Activated CD4-positive, CD25-positive, alpha-beta regulatory T cell treated with anti-CD3 and anti-CD28 coated beads, Interleukin-2, amount 50 U/mL, for 24 hours (primary cell): ENCODE results near the gene SCYGR7.
A peak's percentile ranks its signal among the peaks of the same experiment; 100 is the strongest.

Source experiments
- ATAC-seq, 2 donors: fragments of 150-1000 bp; cut with Tn5 transposase; one replicate each; pipeline ENCODE4 v1.10.0; 2021; ENCODE audit warnings: mild to moderate bottlenecking in 1 of 2, moderate library complexity in 1 of 2

SCYGR7 gene

DNA sequence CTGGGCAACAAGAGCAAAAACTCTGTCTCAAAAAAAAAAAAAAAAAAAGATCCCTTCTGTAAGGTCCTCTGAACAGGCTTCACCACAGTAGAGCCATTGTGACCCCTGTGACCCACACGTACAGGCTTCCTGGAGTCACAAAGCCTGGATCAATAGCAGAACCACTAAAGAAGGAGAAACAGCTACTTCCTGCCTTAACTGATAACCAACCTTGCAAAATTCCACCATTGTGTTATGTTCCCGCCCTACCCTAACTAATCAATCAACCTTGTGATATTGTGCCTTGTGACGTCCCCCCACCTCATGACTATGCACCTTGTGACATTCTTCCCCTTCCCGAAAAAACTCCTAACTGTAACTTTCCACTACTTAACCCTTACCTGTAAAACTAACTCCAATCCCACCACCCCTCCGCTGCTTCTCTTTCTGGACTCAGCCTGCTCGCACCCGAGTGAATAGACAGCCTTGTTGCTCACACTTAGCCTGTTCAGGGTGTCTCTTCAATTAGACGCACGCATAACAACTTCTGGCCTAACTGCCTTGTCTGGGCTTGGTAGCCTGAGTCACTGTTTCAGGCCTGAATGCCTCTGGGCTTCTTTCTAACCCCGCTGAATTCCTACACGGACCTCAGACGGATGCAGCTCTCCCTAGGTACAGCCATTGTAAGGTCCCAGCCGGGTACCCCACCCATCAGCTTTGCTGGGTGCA, 31.4 kb downstream of the SCYGR7 start:
- ATAC-seq, result no peak

DNA sequence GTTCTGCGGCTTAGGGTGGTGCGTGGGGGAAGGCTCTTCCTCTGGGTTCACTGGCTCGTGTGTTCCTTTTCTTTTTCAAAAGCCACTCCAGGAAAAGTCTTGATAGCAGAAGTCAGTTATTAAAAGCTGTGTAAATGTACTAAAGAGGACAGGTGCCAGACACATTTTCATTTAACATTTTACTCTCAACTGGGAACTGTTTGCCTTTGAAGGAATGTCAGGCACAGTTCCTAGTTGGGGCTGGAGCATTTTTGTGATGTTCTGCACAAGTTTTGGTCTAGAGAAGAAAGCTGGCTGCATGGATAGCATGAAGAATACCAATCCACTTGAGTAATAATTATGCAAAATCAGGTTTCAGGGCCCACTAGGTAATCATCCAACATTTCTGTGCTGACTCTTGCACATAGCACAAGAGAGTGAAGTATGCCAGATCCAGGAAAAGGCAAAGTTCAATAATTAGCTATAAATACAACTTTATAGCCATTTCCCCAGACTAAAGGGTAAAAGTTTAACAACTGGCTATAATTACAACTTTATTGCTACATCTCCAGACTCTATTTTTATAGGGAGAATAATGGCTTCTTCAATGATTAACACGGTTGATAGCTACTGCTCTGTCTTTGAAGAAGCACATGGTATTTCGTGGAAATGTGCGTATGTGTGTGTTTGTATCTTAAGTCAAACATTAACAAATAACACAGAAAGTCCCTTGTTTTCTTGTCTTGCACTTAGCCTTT, 33.8 kb downstream of the SCYGR7 start:
- ATAC-seq, result no peak

DNA sequence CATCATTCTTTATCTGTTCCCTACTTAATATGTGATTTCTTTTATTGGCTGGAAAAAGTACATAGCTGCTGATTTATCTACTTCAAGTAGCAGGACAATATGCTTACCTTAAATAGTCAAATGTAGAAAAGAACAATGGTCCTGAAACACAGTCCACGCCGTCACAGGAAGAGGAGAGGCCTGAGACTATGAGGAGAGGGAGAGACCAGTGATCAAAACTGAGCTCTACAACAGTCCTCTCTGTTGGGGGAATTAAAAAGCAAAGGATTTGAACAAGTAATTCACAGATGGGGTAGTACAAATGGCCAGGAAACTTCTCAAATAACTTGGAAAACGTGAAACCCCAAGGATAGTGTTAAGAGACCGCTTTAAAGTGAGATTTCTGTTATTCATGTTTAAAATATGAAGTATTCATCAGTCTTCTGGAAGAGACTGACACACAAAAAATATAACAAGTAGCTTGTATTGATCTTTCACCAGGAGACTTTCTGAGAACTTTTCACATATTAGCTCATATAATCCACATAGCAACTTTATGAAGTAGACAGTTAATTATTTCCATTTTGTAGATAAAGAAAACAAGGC, 37.7 kb downstream of the SCYGR7 start:
- no peak for ATAC-seq

GRCh38 chr2:227766373-227766883, 38.3 kb downstream of the SCYGR7 start:
- peak; percentile 58 to 66 for ATAC-seq

- ATAC-seq, result no peak
Observed at GRCh38 chr2:227767830-227768229, 39.7 kb downstream of the SCYGR7 start.

DNA sequence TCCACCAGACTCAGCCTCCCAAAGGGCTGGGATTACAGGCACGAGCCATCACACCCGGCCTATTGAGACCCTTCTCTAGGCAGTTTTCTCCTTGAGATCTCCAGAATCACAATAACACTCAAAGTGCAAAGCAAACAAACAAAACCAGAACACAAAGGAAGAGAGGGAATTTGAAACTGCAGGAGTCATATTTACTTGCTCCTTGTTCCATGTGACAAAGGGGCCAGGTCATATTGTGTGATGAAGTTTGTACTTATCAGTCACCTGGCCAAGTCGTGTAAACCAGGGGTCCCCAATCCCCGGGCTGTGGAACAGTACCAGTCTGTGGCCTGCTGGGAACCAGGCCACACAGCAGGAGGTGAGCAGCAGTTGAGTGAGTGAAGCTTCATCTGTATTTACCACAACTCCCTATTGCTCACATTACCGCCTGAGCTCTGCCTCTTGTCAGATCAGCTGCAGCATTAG, 44.1 kb downstream of the SCYGR7 start:
- no peak for ATAC-seq

DNA sequence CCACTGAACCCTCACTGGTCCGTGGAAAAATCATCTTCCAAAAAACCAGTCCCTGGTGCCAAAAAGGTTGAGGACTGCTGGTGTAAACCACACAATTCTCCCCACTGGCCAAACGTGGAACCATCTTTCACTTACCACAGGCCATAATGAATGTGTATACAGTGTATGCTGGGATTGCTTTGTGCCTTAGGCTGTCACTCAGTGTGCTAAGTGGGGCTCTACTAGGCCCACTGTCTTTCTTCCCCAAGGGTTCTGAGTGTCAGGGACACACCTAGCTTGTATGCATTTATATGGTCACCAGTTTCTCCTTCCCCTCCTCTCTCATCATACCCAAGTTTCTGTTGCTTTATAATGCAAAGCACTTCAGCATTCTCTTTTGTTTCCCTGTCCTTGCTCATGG, 44.8 kb downstream of the SCYGR7 start:
- ATAC-seq, result no peak

DNA sequence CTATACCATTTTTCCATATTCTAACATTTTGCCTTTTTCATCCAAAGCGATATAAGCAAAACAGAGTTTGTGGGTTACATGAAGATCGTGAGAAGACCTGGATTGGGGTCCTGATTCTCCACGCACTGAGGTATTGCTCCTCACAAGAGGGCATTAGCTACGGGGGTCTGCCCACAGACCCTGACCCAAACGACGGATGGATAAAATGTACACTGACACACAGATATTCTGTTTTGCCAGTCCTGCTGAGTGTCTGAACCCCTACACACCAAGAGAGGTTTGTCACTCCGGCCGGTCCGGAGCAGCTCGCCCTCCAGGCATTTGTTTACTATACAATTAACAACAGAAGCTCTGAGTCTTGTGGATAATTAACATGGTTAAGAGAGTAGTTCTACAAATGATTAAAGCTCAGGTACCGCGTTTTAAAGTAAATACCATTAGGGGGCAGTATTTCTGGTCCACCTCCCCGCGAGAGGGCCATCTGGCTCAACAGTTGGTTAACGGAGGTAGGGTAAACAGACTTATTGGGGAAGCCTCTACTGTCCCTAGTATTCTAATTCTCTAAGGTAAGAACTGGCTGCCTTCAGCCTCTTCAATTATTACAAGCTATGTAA, 46.0 kb downstream of the SCYGR7 start:
- ATAC-seq, result peak in 1 of 2 donors; percentile 14

GRCh38 chr2:227774895-227775842, 47.0 kb downstream of the SCYGR7 start:
- peak; percentile 73 to 77 for ATAC-seq
